Thoracic aorta (tissue), 2 donors: ENCODE measurements around the gene ARHGAP10. TPM values are rescaled to one million over a fixed set of nuclear protein-coding genes. Genes with fewer than 3 reads are reported as not detected.

Experiments used
- ATAC-seq: fragments of 150-250 bp; one replicate; pipeline ENCODE4 v1.8.0; 2017; ENCODE audit warnings: low read depth; ENCODE audit not compliant: insufficient number of reproducible peaks, low FRiP score
- DNase-seq: peaks from one replicate; pipeline ENCODE4 v3.0.0-alpha.2; 2020; ENCODE audit warnings: low spot score
- H3K27ac ChIP-seq, 2 donors: fragments of 200-600 bp; sonication (generic); 1 replicate in 1 of 2; 2 replicates in 1 of 2; pipeline ENCODE4 v1.5.1; 2016; ENCODE audit warnings: mild to moderate bottlenecking in 2 of 2, moderate library complexity in 2 of 2
- H3K27me3 ChIP-seq: fragments of 200-600 bp; sonication (generic); replicated peaks from 2 replicates; pipeline ENCODE4 v1.6.0; 2016; ENCODE audit warnings: mild to moderate bottlenecking; ENCODE audit not compliant: insufficient read depth
- H3K36me3 ChIP-seq: fragments of 200-600 bp; sonication (generic); one replicate; pipeline ENCODE4 v1.5.1; 2016
- H3K4me1 ChIP-seq, 2 donors: fragments of 200-600 bp; sonication (generic); 1 replicate in 1 of 2; 2 replicates in 1 of 2; pipeline versions ENCODE4 v1.5.1 to v1.6.0; 2016; ENCODE audit warnings: low read depth in 2 of 2, mild to moderate bottlenecking in 1 of 2; ENCODE audit not compliant: control insufficient read depth in 1 of 2
- H3K4me3 ChIP-seq: fragments of 200-600 bp; sonication (generic); 2 replicates; pipeline ENCODE4 v1.5.1; 2016; ENCODE audit warnings: mild to moderate bottlenecking
- H3K9me3 ChIP-seq: fragments of 200-600 bp; sonication (generic); 2 replicates; pipeline ENCODE4 v1.5.1; 2016
- total RNA-seq, 2 donors: library from RNA; depleted of rRNA; stranded (reverse); fragments of >200 nt; gene quantifications; one replicate each; pipeline versions ENCODE4 v1.1.0 to v1.2.3, GENCODE V29; 2016
- TF ChIP-seq, protein P1 (sequence below): fragments of 200-600 bp; sonication (generic); IDR thresholded peaks from one replicate; pipeline ENCODE4 v1.5.1; 2019; ENCODE audit warnings: antibody characterized with exemption

ARHGAP10 gene
- total RNA-seq, 2 donors from 2014 or later = 195 to 211 TPM

DNA sequence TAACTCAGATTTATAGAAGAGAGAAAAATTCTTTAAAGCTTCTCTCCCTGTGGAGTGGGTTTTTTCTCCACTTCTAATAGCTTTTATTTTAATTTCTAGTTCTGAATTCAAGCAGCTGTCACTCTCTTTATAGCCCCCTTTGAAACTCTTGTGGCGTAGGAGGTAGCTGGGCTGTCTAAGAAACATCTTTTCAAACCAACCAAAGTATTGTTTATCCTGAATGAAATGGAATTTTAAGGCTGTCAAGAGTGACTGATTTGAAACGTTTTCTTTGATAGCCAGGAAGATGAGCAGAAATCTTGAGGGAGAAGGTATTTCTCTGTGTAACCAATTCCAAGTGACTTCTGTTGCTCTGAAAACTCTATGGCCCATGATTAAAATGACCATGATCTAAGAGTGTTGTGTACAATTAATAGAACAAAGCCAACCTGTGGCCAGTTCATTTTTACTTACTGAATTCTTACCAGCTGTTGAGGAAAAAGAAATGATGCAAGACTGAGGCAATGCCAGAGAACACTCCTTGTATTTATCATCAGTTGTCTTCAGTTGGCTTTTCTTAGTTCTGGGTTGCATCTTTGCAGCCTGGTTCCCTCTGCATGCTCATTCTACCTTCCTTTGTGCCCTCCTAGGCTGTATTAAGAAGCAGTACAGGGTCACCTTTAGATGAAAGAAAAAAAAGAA lies 298.4 kb downstream of the ARHGAP10 start:
- peaks cover 0 to 38% of the 10 kb centered on the region in 2 donors for H3K4me1 ChIP-seq
- TF ChIP-seq, protein P1, sequence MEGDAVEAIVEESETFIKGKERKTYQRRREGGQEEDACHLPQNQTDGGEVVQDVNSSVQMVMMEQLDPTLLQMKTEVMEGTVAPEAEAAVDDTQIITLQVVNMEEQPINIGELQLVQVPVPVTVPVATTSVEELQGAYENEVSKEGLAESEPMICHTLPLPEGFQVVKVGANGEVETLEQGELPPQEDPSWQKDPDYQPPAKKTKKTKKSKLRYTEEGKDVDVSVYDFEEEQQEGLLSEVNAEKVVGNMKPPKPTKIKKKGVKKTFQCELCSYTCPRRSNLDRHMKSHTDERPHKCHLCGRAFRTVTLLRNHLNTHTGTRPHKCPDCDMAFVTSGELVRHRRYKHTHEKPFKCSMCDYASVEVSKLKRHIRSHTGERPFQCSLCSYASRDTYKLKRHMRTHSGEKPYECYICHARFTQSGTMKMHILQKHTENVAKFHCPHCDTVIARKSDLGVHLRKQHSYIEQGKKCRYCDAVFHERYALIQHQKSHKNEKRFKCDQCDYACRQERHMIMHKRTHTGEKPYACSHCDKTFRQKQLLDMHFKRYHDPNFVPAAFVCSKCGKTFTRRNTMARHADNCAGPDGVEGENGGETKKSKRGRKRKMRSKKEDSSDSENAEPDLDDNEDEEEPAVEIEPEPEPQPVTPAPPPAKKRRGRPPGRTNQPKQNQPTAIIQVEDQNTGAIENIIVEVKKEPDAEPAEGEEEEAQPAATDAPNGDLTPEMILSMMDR = no peak
- no peak for ATAC-seq
- H3K9me3 ChIP-seq = no peaks in the 10 kb centered on the region
- no peaks in the 10 kb centered on the region for H3K36me3 ChIP-seq
- no peak overlapping the region for H3K27ac ChIP-seq
- H3K27me3 ChIP-seq = no peaks in the 10 kb centered on the region
- no peak for DNase-seq
- no peak overlapping the region for H3K4me3 ChIP-seq

DNA sequence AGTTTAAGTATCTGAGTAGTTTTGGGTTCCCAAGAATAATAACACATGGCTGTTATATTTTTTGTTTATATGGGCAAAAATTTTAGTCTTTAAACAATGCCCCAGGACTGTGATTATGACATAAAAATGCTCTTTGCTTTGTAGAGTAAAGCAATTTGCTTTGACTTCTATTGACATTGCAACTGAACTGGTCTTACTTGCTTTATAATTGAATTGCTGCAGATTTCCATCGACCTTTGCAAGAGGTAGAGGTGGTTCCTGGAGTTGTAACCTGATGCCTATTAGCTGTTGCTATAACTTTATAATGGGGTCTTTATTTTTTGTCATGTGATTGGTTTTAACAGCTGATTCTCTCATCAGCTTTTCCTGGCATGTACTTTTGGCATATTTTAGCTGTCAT lies 302.9 kb downstream of the ARHGAP10 start:
- no peak overlapping the region for H3K4me3 ChIP-seq
- no peak overlapping the region for H3K27ac ChIP-seq
- no peaks in the 10 kb centered on the region for H3K9me3 ChIP-seq
- peaks cover 0 to 20% of the 10 kb centered on the region in 2 donors for H3K4me1 ChIP-seq
- no peaks in the 10 kb centered on the region for H3K27me3 ChIP-seq
- TF ChIP-seq, protein P1 = no peak
- DNase-seq (no peak), ATAC-seq (no peak)
- no peaks in the 10 kb centered on the region for H3K36me3 ChIP-seq

DNA sequence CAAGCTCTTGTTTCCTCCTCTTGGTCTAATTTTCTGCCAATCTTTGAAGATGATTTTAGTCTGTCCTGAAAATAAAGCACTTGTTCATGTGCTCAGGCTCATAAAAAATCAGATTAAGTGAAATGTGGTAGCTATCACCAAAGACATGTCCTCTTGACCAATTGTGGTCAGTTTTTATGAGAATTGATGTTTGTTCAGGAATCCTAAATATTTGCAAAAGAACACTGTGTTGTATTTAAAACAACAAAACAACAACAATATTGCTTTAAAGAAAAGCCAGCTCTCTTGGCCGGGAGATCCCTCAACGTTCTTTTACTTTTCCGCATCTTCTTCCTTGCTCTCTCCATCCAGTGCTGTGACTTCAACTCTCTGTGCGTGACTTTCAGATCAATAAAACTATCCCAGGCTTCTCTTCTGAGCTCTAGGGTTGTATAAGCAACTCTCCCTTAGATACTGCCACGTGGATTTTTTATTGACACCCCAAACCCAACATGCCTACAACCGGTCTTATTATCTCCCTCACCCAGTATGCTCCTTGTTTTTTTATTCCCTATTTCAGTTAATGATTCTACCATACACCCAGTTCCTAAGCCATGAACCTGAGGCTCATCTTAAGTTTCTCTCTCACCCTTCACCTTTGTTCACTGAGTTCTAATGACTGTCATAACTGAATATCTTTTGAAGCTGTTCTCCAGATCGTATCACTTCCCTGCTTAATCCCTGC lies 309.9 kb downstream of the ARHGAP10 start:
- Histone ChIP-seq H3K4me1 (peaks cover 0 to 11% of the 10 kb centered on the region in 2 donors), H3K4me3 (no peak overlapping the region), H3K36me3 (peaks cover under 1% of the 10 kb centered on the region), H3K27ac (no peak overlapping the region), H3K27me3 (no peaks in the 10 kb centered on the region), H3K9me3 (no peaks in the 10 kb centered on the region)
- DNase-seq (no peak), ATAC-seq (no peak)
- TF ChIP-seq, protein P1 = no peak

GRCh38 chr4:148044089-148044911 lies 312.4 kb downstream of the ARHGAP10 start:
- H3K27me3 ChIP-seq = no peaks in the 10 kb centered on the region
- ATAC-seq (no peak), DNase-seq (no peak)
- TF ChIP-seq, protein P1 = no peak
- peaks cover 0 to 11% of the 10 kb centered on the region in 2 donors for H3K4me1 ChIP-seq
- H3K9me3 ChIP-seq = no peaks in the 10 kb centered on the region
- H3K27ac ChIP-seq = no peak overlapping the region
- peaks cover 9% of the 10 kb centered on the region for H3K36me3 ChIP-seq
- H3K4me3 ChIP-seq = no peak overlapping the region

- DNase-seq (no peak), ATAC-seq (no peak)
- Histone ChIP-seq H3K9me3 (no peaks in the 10 kb centered on the region), H3K36me3 (peaks cover 10% of the 10 kb centered on the region), H3K27me3 (no peaks in the 10 kb centered on the region), H3K27ac (no peak overlapping the region), H3K4me3 (no peak overlapping the region), H3K4me1 (peaks cover 0 to 11% of the 10 kb centered on the region in 2 donors)
- TF ChIP-seq, protein P1 = no peak
Measured at GRCh38 chr4:148044912-148045352, 313.0 kb downstream of the ARHGAP10 start.
